HG02885 (cell line): Measurements from ENCODE around the gene KIAA1958.

Experiments used
- ATAC-seq: cut with Tn5 transposase; IDR thresholded peaks from one replicate; pipeline ENCODE4 v1.9.1; 2021; ENCODE audit warnings: mild to moderate bottlenecking; ENCODE audit not compliant: unreplicated experiment, poor library complexity

KIAA1958 gene

DNA sequence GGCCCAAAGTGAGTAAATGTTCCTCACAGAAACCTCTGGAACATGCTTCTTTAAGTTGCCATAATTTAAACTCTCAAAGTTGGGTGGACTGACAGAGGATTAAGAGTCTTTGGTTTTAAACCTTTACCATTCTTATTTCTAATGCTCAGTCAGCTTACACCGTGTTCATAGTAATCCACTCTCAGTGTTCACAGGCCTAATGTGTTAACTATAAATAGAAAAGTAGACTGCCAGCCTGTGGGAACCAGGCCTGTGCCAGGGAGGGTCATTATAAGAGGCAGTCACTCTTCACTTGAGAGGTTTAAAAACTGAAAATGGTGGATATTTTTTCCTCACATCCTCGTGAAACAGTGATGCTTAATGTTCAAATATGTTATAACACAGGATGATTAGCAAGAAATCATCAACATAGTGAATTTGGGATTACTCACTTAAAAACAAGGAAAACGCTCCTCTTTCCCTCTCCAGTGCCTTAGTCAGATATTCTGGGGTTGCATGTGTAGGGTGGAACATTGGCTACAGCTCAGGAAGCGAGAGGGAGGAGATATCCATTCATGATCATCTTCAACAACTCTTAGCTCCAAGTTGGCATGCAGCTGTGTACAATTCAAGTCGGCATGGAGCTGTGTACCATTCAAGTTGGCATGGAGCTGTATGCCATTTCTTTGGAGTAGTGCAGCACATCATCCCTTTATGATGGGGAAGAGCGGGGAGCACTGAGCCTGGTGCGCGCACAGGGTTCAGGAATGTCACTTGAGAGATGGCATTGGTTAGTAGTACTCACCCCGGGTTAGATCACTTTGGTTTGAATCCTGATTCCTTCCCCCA is 65.8 kb downstream of the KIAA1958 start:
- ATAC-seq, result no peak

GRCh38 chr9:112553256-112553826 is 66.7 kb downstream of the KIAA1958 start:
- no peak for ATAC-seq

- no peak for ATAC-seq
These were observed 67.9 kb downstream of the KIAA1958 start for GRCh38 chr9:112554516-112554915.

- no peak for ATAC-seq
These were observed 68.5 kb downstream of the KIAA1958 start for GRCh38 chr9:112555101-112555643.

- no peak for ATAC-seq
These were observed 69.3 kb downstream of the KIAA1958 start for GRCh38 chr9:112555844-112556482.

- ATAC-seq, result no peak
These were observed 70.1 kb downstream of the KIAA1958 start for GRCh38 chr9:112556497-112557442.

DNA sequence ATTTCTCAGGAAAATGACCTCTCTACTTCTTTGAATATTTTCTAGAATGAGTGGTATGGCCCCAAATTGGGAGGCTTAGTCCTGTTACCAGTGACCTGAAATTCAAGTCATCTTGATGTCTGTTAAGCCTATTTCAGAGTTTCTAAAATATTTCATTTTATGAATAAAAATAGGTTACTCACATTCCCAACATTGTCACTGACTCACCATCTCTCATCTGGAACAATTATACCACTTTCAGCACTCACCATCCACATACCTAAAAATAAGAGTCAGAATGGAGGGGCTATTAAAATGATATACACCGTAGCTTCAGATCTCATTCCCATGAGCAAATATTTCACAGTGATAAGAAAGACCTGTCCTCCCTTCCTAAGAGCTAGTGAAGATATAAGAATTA is 71.8 kb downstream of the KIAA1958 start:
- ATAC-seq, result no peak

- ATAC-seq, result no peak
These were observed 72.4 kb downstream of the KIAA1958 start for GRCh38 chr9:112558978-112559377.

- no peak for ATAC-seq
These were observed 73.2 kb downstream of the KIAA1958 start for GRCh38 chr9:112559629-112560413.

DNA sequence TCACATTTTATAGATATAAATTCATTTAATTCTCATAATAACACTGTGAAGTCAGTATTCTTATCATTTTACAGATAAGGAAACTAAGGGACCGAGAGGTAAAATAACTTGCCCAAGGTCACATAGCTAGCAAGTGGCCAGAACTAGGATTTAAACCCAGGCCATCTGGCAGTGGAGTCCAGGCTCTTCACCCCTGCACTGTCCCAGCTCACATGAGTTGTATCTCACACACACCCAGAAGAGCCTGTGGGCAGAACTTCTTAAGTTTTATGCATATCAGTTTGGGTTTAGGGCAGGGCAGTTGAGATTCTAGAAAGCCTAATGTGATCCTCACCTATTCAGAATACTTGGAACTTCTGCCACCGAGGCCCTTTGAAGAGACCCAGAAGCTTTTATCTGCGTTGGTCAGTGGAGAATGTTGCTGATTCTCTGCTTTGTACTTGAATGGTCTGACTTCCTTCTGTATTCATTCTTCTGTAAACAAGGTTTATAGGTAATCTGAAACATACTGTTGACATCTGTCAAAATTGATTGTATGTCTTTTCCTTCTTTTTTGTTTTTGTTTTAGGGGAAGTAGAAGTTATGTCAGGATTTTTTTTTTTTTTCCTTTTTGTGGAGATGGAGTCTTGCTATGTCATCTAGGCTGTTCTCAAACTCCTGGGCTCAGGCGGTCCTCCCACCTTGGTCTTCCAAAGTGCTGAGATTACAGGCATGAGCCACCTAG is 75.8 kb downstream of the KIAA1958 start:
- ATAC-seq, result no peak

GRCh38 chr9:112569186-112569585 is 82.6 kb downstream of the KIAA1958 start:
- no peak for ATAC-seq

DNA sequence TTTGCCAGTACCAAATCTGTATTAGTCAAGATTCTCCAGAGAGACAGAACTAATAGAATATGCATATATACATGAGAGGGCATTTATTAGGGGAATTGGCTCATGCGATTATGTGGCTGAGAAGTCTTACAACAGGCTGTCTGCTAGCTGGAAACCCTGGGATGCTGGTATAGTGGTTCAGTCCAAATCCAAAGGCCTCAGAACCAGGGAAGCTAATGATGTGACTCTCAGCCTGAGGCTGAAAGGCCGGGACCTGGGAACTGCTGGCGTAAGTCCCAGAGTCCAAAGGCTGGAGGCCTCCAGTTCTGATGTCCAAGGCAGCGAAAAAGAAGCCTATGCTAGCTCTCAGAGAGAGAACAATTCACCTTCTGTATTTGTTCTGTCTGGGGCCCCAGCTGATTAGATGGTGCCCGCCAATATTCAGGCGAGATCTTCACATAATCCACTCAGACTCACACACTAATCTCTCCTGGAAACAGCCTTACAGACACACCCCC is 84.1 kb downstream of the KIAA1958 start:
- ATAC-seq, result no peak

DNA sequence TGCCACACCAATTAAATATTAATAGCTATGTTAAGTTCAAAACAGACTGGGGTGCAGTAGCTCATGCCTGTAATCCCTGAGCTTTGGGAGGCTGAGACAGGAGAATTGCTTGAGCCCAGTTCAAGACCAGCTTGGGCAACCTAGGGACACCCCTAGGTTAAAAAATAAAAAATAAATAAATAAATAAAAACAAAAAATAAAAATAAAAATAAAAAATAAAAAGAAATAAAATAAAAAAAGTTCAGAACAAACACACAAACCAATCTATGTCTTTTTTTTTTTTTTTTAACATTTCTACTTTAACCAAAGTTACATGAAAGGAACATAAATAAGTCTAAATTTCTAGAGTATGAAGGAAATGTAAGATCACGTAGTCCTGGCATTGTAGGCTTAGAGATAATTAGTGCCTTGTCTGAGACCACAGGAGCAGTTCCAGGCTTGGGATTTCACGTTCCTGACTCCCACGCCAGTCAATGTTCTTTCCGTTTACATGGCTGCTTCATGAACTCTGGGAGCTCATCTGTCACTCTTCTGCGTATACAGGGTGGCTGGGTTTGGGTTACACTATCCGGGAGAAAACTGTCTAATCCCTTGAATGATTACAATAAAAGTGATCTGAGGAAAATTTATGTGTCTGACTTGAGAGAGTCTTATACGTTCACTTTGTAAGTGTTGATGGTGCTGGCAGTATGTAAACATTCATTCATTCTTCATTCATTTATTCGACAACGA is 85.2 kb downstream of the KIAA1958 start:
- no peak for ATAC-seq

- ATAC-seq, result no peak
These were observed 85.8 kb downstream of the KIAA1958 start for GRCh38 chr9:112572416-112572815.

GRCh38 chr9:112574008-112574407 is 87.4 kb downstream of the KIAA1958 start:
- no peak for ATAC-seq

DNA sequence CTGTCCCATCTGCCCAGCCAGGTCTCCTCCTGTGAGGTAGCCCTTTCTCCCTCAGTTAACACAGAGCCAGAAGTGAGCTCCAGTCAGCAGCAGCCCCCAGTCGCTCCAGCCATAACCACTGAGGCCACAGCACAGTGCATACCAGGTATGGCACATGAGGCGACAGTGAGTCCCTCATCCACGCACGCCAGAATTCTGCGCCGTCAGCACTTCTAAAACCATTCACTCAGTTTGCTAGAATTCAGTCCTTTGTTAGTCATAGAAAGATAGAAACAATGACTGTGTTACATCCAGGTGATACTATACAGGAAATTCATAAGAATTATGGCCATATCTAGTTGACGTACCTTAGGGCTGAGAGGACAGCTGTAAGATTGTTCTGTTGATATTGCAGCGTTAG is 88.5 kb downstream of the KIAA1958 start:
- no peak for ATAC-seq

DNA sequence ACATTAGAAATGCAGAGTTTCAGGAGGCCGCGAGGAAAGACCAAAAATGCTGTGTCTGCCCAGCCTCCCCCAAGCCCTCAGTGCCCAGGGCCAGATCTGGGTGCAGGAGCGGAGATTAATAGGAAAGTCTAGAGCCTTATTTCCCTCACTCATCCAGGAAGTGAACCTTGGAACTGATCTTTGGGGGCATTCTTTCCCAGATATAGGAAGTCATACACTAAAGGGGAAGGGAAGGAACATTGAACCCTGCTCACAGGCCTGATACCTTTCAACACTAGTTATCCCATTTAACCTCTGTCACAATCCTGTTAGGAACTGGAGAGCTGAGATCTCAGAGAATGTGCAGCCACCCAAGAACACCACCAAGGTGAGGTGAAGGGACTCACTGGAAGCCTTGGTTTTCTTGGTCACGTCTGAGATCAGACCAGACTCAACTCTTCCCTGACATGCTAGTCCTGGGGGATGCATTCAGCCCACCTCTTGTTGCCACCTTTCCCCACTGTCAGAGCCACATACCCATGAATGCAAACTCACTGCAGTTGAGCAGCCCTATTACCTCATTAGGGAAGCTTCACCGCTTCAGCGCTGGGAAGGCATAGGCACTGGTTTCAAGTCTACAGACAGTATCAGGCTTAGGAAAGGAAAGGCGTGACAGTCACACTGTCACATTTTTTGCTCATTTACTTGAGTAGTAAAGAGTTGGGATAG is 95.0 kb downstream of the KIAA1958 start:
- ATAC-seq, result no peak
